ENCODE data around the gene ARID5B.

The ARID5B gene

GRCh38 chr10:61949687-61950086 is 48.2 kb downstream of the ARID5B start:
- Histone ChIP-seq H4K20me1 (no peaks in the 10 kb centered on the region), H3K4me1 (peaks cover 60% of the 10 kb centered on the region), H3K27ac (no peak overlapping the region), H3K36me3 (peaks cover 97% of the 10 kb centered on the region), H3K9me3 (peaks cover 6% of the 10 kb centered on the region; the same call in 1 of the 2 replicates), H3K27me3 (no peaks in the 10 kb centered on the region), H3K9ac (no peak overlapping the region), H3K4me3 (no peak overlapping the region), H3K4me2 (no peak overlapping the region)
- no peak for TF ChIP-seq Cebpa-rat (IDR thresholded peaks at IDR 0.05)

GRCh38 chr10:61950449-61951143 is 49.1 kb downstream of the ARID5B start:
- Histone ChIP-seq H3K9ac (no peak overlapping the region), H3K4me2 (no peak overlapping the region), H4K20me1 (no peaks in the 10 kb centered on the region), H3K9me3 (peaks cover 6% of the 10 kb centered on the region; the same call in 1 of the 2 replicates), H3K4me3 (no peak overlapping the region), H3K4me1 (peaks cover 60% of the 10 kb centered on the region), H3K27ac (0 out of 2 replicates have a peak overlapping the region, but pooled peaks have one; percentile 4), H3K27me3 (no peaks in the 10 kb centered on the region), H3K36me3 (peaks cover 98% of the 10 kb centered on the region)
- no peak for TF ChIP-seq Cebpa-rat (IDR thresholded peaks at IDR 0.05)

GRCh38 chr10:61951144-61951483 is 49.6 kb downstream of the ARID5B start:
- no peak overlapping the region for H3K4me2 ChIP-seq
- H4K20me1 ChIP-seq = no peaks in the 10 kb centered on the region
- peaks cover 6% of the 10 kb centered on the region; the same call in 1 of the 2 replicates for H3K9me3 ChIP-seq
- H3K4me1 ChIP-seq = peaks cover 65% of the 10 kb centered on the region
- H3K27me3 ChIP-seq = no peaks in the 10 kb centered on the region
- H3K36me3 ChIP-seq = peaks cover 99% of the 10 kb centered on the region
- H3K27ac ChIP-seq = no peak overlapping the region
- no peak overlapping the region for H3K4me3 ChIP-seq
- H3K9ac ChIP-seq = no peak overlapping the region
- TF ChIP-seq Cebpa-rat (IDR thresholded peaks at IDR 0.05) = no peak

- H3K4me1 ChIP-seq = peaks cover 76% of the 10 kb centered on the region
- 0 out of 2 replicates have a peak, but pooled peaks cover 1% of the 10 kb centered on the region for H3K9me3 ChIP-seq
- H3K4me3 ChIP-seq = no peak overlapping the region
- no peak for TF ChIP-seq Cebpa-rat (IDR thresholded peaks at IDR 0.05)
- H3K4me2 ChIP-seq = peak overlapping the region; percentile 21; the same call in 1 of the 2 replicates
- 0 out of 2 replicates have a peak overlapping the region, but pooled peaks have one; percentile 3 for H3K27ac ChIP-seq
- H3K27me3 ChIP-seq = no peaks in the 10 kb centered on the region
- H4K20me1 ChIP-seq = no peaks in the 10 kb centered on the region
- H3K9ac ChIP-seq = no peak overlapping the region
- peaks cover 98% of the 10 kb centered on the region for H3K36me3 ChIP-seq
Measured at GRCh38 chr10:61952028-61952674, 50.7 kb downstream of the ARID5B start.

- Histone ChIP-seq H3K9ac (no peak overlapping the region), H3K27ac (no peak overlapping the region), H3K4me3 (no peak overlapping the region), H3K4me2 (no peak overlapping the region), H3K36me3 (peaks cover 96% of the 10 kb centered on the region), H3K27me3 (no peaks in the 10 kb centered on the region), H3K9me3 (no peaks in the 10 kb centered on the region), H3K4me1 (peaks cover 86% of the 10 kb centered on the region), H4K20me1 (no peaks in the 10 kb centered on the region)
- no peak for TF ChIP-seq Cebpa-rat (IDR thresholded peaks at IDR 0.05)
Measured at GRCh38 chr10:61953183-61953582, 51.7 kb downstream of the ARID5B start.

- Histone ChIP-seq H3K27me3 (no peaks in the 10 kb centered on the region), H3K36me3 (peaks cover 73% of the 10 kb centered on the region), H3K4me3 (no peak overlapping the region), H3K27ac (peak overlapping the region; percentile 85), H3K9ac (no peak overlapping the region), H3K4me1 (peaks cover 100% of the 10 kb centered on the region), H4K20me1 (no peaks in the 10 kb centered on the region), H3K4me2 (peak overlapping the region; percentile 73), H3K9me3 (no peaks in the 10 kb centered on the region)
- TF ChIP-seq Cebpa-rat (IDR thresholded peaks at IDR 0.05) = no peak
Measured at GRCh38 chr10:61957806-61958205, 56.3 kb downstream of the ARID5B start.

- H4K20me1 ChIP-seq = no peaks in the 10 kb centered on the region
- no peak overlapping the region for H3K9ac ChIP-seq
Measured at GRCh38 chr10:61958311-61958710, 56.8 kb downstream of the ARID5B start.

GRCh38 chr10:61958805-61959204 is 57.3 kb downstream of the ARID5B start:
- Histone ChIP-seq H3K4me2 (peak overlapping the region; percentile 73), H3K9me3 (no peaks in the 10 kb centered on the region), H3K27ac (peak overlapping the region; percentile 85), H3K4me3 (no peak overlapping the region), H3K27me3 (no peaks in the 10 kb centered on the region), H4K20me1 (no peaks in the 10 kb centered on the region), H3K4me1 (peaks cover 100% of the 10 kb centered on the region), H3K36me3 (peaks cover 73% of the 10 kb centered on the region), H3K9ac (no peak overlapping the region)
- TF ChIP-seq Cebpa-rat (IDR thresholded peaks at IDR 0.05) = no peak

More at GRCh38 chr10:61958311-61958710, 56.8 kb downstream of the ARID5B start:
- Histone ChIP-seq H3K27ac (peak overlapping the region; percentile 85), H3K27me3 (no peaks in the 10 kb centered on the region), H3K4me2 (peak overlapping the region; percentile 73), H3K4me1 (peaks cover 100% of the 10 kb centered on the region), H3K4me3 (no peak overlapping the region), H3K9me3 (no peaks in the 10 kb centered on the region), H3K36me3 (peaks cover 73% of the 10 kb centered on the region)
- no peak for TF ChIP-seq Cebpa-rat (IDR thresholded peaks at IDR 0.05)

GRCh38 chr10:61959814-61960213 is 58.3 kb downstream of the ARID5B start:
- Histone ChIP-seq H3K27me3 (no peaks in the 10 kb centered on the region), H3K36me3 (peaks cover 73% of the 10 kb centered on the region), H3K4me1 (peaks cover 100% of the 10 kb centered on the region), H3K4me2 (peak overlapping the region; percentile 73), H3K9me3 (no peaks in the 10 kb centered on the region), H4K20me1 (no peaks in the 10 kb centered on the region), H3K27ac (peak overlapping the region; percentile 85), H3K4me3 (peak overlapping the region; percentile 17; the same call in 1 of the 2 replicates), H3K9ac (peak overlapping the region; percentile 21; the same call in 1 of the 2 replicates)
- TF ChIP-seq Cebpa-rat (IDR thresholded peaks at IDR 0.05) = no peak

All from BLaER1 (cell line).